Karpas-422 (cell line): ENCODE results near the gene CFAP73. TPM values are rescaled to one million over a fixed set of nuclear protein-coding genes. Genes with fewer than 3 reads are reported as not detected.
A peak's percentile ranks its signal among the peaks of the same experiment; 100 is the strongest.
"Not testable (repeated sequence)": the region's sequence is repeated elsewhere in the genome, so short reads cannot be mapped to it uniquely, and the experiment has no call there.

Source experiments
- DNase-seq: peaks from one replicate; pipeline ENCODE4 v3.0.0-alpha.2; 2015
- H2AFZ ChIP-seq: fragments of 200-600 bp; sonication (generic); 2 replicates; pipeline ENCODE4 v1.6.1; 2014; ENCODE audit warnings: antibody characterized with exemption, low read length, mixed read lengths
- H3K27ac ChIP-seq: fragments of 200-600 bp; sonication (generic); 2 replicates; pipeline ENCODE4 v1.5.1; 2014; ENCODE audit warnings: mild to moderate bottlenecking, low read length, moderate library complexity
- H3K27me3 ChIP-seq: fragments of 200-600 bp; sonication (generic); 2 replicates; pipeline ENCODE4 v1.6.1; 2014; ENCODE audit warnings: low read length, mixed read lengths
- H3K36me3 ChIP-seq: fragments of 200-600 bp; sonication (generic); 2 replicates; pipeline ENCODE4 v1.6.1; 2014; ENCODE audit warnings: low read length, mixed read lengths; ENCODE audit not compliant: insufficient read depth
- H3K4me1 ChIP-seq: fragments of 200-600 bp; sonication (generic); 2 replicates; pipeline ENCODE4 v1.6.1; 2014; ENCODE audit warnings: mild to moderate bottlenecking, low read length, mixed read lengths
- H3K4me2 ChIP-seq: fragments of 200-600 bp; sonication (generic); 2 replicates; pipeline ENCODE4 v1.6.1; 2014; ENCODE audit warnings: low read length, low read depth, mild to moderate bottlenecking; ENCODE audit not compliant: poor library complexity, severe bottlenecking
- H3K4me3 ChIP-seq: fragments of 200-600 bp; sonication (generic); 2 replicates; pipeline ENCODE4 v1.5.1; 2014; ENCODE audit warnings: mild to moderate bottlenecking, antibody characterized with exemption, low read length, mixed read lengths
- H3K79me2 ChIP-seq: fragments of 200-600 bp; sonication (generic); 2 replicates; pipeline ENCODE4 v1.6.1; 2014; ENCODE audit warnings: mild to moderate bottlenecking, low read length, mixed read lengths
- H3K9ac ChIP-seq: fragments of 200-600 bp; sonication (generic); 2 replicates; pipeline ENCODE4 v1.6.0; 2014; ENCODE audit warnings: low read length
- H3K9me2 ChIP-seq: fragments of 200-600 bp; sonication (generic), shearing (Covaris generic); replicated peaks from 2 replicates; pipeline ENCODE4 v1.6.0; 2014; ENCODE audit warnings: mild to moderate bottlenecking, low read length, moderate library complexity; ENCODE audit not compliant: insufficient read depth
- H3K9me3 ChIP-seq: fragments of 300-700, 200-600 bp; sonication (generic); 2 replicates; pipeline ENCODE4 v1.6.1; 2014; ENCODE audit warnings: low read length, mixed read lengths
- H4K20me1 ChIP-seq: fragments of 200-600 bp; sonication (generic); 2 replicates; pipeline ENCODE4 v1.6.1; 2014; ENCODE audit warnings: mild to moderate bottlenecking, antibody characterized with exemption, low read length, low read depth; ENCODE audit not compliant: insufficient read depth
- total RNA-seq: library from RNA; depleted of rRNA; stranded (reverse); fragments of >200 nt; shearing (Covaris generic); gene quantifications from 2 replicates; pipeline ENCODE4 v1.2.3, GENCODE V29; 2014; ENCODE audit warnings: low replicate concordance

The CFAP73 gene
- total RNA-seq, 1 experiment from 2014 or later = not detected

DNA sequence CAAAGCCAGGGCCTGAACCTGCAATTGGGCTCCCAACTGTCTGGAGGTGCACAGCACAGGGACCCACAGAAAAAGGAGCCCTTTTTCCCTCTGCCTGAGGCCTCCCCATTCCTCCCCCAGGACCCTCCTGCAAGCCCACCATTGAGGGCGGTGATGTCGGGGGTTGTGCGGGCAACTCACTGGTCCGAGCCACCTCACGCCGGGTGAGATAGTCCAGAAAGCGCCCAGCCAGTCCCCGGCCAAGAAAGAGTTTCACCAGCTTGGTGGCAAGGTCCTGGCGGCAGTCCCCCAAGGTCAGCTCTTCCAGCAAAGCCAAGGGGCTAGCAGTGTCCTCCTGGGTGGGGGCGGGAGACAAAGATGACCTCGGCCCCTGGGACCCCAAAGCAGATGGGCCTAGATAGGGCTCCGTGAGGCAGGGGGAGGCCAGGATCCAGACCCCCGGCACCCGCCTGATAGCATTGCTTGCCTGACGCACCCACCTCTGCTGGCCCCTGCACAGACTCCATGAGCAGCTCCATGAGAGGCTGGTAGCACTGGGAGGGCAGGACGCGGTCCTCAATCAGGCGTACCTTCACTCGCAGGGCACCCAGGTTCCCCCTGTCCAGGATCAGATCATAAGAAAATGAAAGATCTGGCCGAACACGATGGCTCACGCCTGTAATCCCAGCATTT lies 33.9 kb upstream of the CFAP73 start:
- no peak overlapping the region for H2AFZ ChIP-seq
- H3K27ac ChIP-seq = no peak overlapping the region
- H4K20me1 ChIP-seq = 0 out of 2 replicates have a peak, but pooled peaks cover 3% of the 10 kb centered on the region
- H3K9me2 ChIP-seq = no peaks in the 10 kb centered on the region
- no peaks in the 10 kb centered on the region for H3K9me3 ChIP-seq
- H3K9ac ChIP-seq = no peak overlapping the region
- H3K27me3 ChIP-seq = no peaks in the 10 kb centered on the region
- H3K36me3 ChIP-seq = no peaks in the 10 kb centered on the region
- no peak overlapping the region for H3K4me2 ChIP-seq
- H3K4me3 ChIP-seq = no peak overlapping the region
- peaks cover 19% of the 10 kb centered on the region for H3K4me1 ChIP-seq
- no peaks in the 10 kb centered on the region for H3K79me2 ChIP-seq
- DNase-seq = no peak

DNA sequence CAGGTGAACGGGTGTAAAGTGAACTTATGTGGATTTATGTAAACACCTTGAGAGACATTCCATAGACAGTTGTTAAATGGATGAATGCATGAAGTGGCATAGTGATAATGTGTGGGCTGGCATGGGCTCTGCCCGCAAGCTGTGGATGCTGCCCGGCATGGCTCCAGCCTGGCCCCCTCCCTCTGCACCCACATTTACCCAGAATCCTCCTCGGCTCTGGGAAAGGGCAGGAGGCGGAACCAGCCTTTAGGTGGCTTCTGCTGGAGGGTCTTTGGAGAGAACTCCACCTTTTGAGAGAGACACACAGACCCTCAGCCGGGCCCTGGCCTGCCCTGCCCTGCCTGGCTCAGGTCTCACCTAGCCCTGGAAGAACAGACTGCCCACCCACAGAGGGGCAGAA lies 32.6 kb upstream of the CFAP73 start:
- no peak overlapping the region for H2AFZ ChIP-seq
- no peak overlapping the region for H3K9ac ChIP-seq
- no peak for DNase-seq
- no peaks in the 10 kb centered on the region for H3K79me2 ChIP-seq
- no peak overlapping the region for H3K4me2 ChIP-seq
- no peaks in the 10 kb centered on the region for H4K20me1 ChIP-seq
- no peak overlapping the region for H3K4me3 ChIP-seq
- no peaks in the 10 kb centered on the region for H3K9me3 ChIP-seq
- H3K27ac ChIP-seq = no peak overlapping the region
- no peaks in the 10 kb centered on the region for H3K9me2 ChIP-seq
- H3K36me3 ChIP-seq = no peaks in the 10 kb centered on the region
- H3K27me3 ChIP-seq = no peaks in the 10 kb centered on the region
- peaks cover 32% of the 10 kb centered on the region for H3K4me1 ChIP-seq

DNA sequence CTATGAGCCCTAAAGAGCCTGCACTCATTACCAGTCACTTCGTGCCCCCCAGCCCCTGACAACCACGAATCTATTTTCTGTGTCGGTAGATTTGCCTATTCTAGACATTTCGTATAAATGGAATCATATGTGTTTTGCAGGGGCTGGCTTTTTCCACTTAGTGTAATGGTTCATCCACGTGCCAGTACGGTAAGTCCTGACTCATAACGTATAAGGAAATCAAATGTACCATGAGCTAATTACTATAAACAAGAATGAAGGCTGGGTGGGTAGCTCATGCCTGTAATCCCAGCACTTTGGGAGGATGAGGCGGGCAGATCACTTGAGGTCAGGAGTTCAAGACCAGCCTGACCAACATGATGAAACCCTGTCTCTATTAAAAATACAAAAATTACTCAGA lies 31.8 kb upstream of the CFAP73 start:
- not testable (repeated sequence) for DNase-seq, H3K4me2 ChIP-seq, H3K27ac ChIP-seq, H3K79me2 ChIP-seq, H3K9ac ChIP-seq, H3K27me3 ChIP-seq, H3K9me2 ChIP-seq, H4K20me1 ChIP-seq, H2AFZ ChIP-seq, H3K4me3 ChIP-seq, H3K36me3 ChIP-seq, H3K9me3 ChIP-seq
- peaks cover 36% of the 10 kb centered on the region for H3K4me1 ChIP-seq

DNA sequence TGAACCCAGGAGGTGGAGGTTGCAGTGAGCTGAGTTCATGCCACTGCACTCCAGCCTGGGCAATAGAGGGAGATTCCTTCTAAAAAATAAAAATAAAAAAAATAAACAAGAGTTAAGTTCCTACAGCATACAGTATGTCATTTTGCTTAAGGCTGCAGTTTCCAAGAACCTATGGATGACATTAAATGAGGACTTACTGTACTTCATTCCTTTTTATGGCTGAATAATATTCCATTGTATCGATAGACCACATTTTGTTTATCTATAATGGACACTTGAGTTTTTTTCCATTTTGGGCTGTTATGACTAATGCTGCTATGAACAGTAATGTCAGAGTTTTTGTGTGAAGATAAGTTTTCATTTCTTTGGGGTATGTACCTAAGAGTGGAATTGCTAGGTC lies 31.4 kb upstream of the CFAP73 start:
- Histone ChIP-seq H3K9me3 (peaks cover 4% of the 10 kb centered on the region), H3K79me2 (no peaks in the 10 kb centered on the region), H3K4me1 (peaks cover 36% of the 10 kb centered on the region), H3K4me2 (no peak overlapping the region), H4K20me1 (no peaks in the 10 kb centered on the region), H3K27me3 (no peaks in the 10 kb centered on the region), H2AFZ (no peak overlapping the region), H3K36me3 (no peaks in the 10 kb centered on the region), H3K4me3 (no peak overlapping the region), H3K9me2 (no peaks in the 10 kb centered on the region), H3K9ac (no peak overlapping the region), H3K27ac (no peak overlapping the region)
- DNase-seq = no peak

DNA sequence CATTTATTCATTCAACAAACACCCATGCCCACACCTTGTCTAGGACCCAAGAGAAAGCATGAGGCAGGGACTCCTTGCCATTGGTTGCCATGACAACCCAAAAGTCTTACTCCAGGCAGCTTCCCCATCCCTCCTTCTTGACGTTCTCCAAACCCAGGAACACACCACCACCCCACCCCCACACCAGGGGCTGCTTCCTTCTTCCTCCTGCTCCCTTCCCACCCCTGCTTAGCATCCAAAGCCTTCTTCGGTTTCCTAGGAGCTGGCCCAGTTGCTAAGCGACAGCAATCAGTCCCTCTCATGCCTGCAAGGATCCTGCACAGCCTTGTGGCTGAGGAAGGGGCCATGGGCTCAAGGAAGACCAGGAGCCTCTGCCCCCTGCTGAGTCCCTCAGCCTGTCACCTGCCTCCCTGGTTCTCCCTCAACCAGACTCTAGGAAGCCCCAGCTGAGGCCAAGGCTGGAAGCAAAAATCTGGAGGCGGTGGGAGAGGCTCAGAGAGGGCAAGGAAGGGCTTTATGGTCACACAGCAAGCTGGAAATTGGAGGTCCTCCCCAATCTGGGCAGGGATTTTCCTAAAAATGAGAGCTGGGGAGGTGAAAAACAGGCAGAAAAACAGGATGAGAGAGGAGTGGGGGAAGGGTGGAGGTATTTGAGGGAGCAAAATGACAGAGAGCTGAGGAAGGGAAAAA lies 29.4 kb upstream of the CFAP73 start:
- H4K20me1 ChIP-seq = no peaks in the 10 kb centered on the region
- no peak for DNase-seq
- no peaks in the 10 kb centered on the region for H3K79me2 ChIP-seq
- no peak overlapping the region for H3K9ac ChIP-seq
- H3K4me1 ChIP-seq = peaks cover 36% of the 10 kb centered on the region
- no peaks in the 10 kb centered on the region for H3K27me3 ChIP-seq
- H3K27ac ChIP-seq = no peak overlapping the region
- H2AFZ ChIP-seq = no peak overlapping the region
- peak overlapping the region; percentile 52 for H3K4me2 ChIP-seq
- H3K9me3 ChIP-seq = peaks cover 8% of the 10 kb centered on the region
- 0 out of 2 replicates have a peak, but pooled peaks cover 3% of the 10 kb centered on the region for H3K36me3 ChIP-seq
- no peaks in the 10 kb centered on the region for H3K9me2 ChIP-seq
- H3K4me3 ChIP-seq = no peak overlapping the region

DNA sequence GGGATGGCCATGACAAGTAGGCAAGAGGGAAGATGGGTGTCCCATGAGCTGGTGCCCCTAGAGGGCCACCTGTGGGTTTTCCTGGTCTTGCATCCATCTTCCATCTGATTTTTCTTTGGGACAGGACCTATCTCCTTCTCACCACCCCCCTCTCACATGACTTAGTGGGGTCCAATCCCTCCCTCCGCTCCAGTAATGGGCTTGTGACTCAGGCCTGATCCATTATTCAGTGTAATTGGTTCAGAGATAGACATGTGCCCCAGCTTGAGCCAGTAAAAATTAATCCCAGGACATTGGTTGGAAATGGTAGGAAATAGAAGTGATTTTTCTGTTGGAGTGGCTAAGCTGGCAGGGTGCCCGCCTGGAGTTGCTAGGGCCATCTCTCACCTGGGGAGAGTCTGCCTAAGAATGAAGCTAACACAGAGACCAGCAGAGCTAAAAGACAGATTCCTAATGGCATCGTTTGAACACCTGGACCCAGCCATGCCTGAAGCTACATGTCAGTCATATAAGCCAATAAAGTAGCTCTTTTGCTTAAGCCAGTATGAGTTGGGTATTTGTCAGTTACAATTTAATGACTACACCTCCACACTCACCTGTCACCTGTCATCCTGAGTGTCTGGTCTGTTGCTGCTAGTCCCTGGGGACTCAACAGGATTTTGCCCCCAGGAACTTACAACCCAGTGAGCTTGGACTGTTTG lies 28.7 kb upstream of the CFAP73 start:
- Histone ChIP-seq H3K4me3 (peak overlapping the region; percentile 22; the same call in 1 of the 2 replicates), H3K9ac (peak overlapping the region; percentile 15; the same call in 1 of the 2 replicates)
- peak; percentile 70 for DNase-seq

DNA sequence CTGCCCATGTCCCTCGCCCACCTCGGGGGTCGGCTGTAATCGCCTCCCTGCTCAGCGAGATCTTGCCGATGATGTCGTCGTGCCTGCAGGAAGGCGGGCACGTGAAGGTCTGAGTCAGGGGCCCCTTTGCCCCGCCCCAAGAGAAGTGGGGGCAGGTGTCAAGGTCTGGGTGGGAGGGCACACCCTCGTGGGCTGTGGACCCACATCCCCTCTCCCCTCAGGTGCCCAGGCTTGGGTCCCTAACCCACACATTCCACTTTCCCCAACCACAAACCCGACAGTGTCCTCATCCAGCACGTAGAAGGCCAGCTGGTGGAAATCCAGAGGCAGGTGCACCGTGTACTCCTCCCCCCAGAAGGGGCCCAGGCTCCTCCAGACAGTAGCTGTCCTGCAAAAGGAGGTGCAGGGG lies 21.7 kb upstream of the CFAP73 start:
- Histone ChIP-seq H3K4me3 (no peak overlapping the region), H4K20me1 (no peaks in the 10 kb centered on the region), H3K9me3 (peaks cover 8% of the 10 kb centered on the region), H3K9me2 (no peaks in the 10 kb centered on the region), H3K36me3 (peaks cover 6% of the 10 kb centered on the region; the same call in 1 of the 2 replicates), H3K27ac (no peak overlapping the region), H3K79me2 (no peaks in the 10 kb centered on the region), H3K4me1 (peaks cover 33% of the 10 kb centered on the region), H3K27me3 (no peaks in the 10 kb centered on the region), H2AFZ (no peak overlapping the region), H3K4me2 (no peak overlapping the region), H3K9ac (no peak overlapping the region)
- no peak for DNase-seq

More for the DNA sequence above, 28.7 kb upstream of the CFAP73 start:
- peaks cover 36% of the 10 kb centered on the region for H3K4me1 ChIP-seq
- H3K9me2 ChIP-seq = no peaks in the 10 kb centered on the region
- H4K20me1 ChIP-seq = no peaks in the 10 kb centered on the region
- peaks cover 6% of the 10 kb centered on the region; the same call in 1 of the 2 replicates for H3K36me3 ChIP-seq
- H2AFZ ChIP-seq = no peak overlapping the region
- H3K79me2 ChIP-seq = no peaks in the 10 kb centered on the region
- peaks cover 8% of the 10 kb centered on the region for H3K9me3 ChIP-seq
- peak overlapping the region; percentile 52 for H3K4me2 ChIP-seq
- no peaks in the 10 kb centered on the region for H3K27me3 ChIP-seq
- peak overlapping the region; percentile 64 for H3K27ac ChIP-seq
